GM21381 (cell line): ENCODE data around the gene BRINP1.

Experiments used
- ATAC-seq: cut with Tn5 transposase; IDR thresholded peaks from one replicate; pipeline ENCODE4 v1.9.1; 2021; ENCODE audit warnings: mild to moderate bottlenecking, moderate library complexity; ENCODE audit not compliant: unreplicated experiment

BRINP1 gene, protein sequence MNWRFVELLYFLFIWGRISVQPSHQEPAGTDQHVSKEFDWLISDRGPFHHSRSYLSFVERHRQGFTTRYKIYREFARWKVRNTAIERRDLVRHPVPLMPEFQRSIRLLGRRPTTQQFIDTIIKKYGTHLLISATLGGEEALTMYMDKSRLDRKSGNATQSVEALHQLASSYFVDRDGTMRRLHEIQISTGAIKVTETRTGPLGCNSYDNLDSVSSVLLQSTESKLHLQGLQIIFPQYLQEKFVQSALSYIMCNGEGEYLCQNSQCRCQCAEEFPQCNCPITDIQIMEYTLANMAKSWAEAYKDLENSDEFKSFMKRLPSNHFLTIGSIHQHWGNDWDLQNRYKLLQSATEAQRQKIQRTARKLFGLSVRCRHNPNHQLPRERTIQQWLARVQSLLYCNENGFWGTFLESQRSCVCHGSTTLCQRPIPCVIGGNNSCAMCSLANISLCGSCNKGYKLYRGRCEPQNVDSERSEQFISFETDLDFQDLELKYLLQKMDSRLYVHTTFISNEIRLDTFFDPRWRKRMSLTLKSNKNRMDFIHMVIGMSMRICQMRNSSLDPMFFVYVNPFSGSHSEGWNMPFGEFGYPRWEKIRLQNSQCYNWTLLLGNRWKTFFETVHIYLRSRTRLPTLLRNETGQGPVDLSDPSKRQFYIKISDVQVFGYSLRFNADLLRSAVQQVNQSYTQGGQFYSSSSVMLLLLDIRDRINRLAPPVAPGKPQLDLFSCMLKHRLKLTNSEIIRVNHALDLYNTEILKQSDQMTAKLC

DNA sequence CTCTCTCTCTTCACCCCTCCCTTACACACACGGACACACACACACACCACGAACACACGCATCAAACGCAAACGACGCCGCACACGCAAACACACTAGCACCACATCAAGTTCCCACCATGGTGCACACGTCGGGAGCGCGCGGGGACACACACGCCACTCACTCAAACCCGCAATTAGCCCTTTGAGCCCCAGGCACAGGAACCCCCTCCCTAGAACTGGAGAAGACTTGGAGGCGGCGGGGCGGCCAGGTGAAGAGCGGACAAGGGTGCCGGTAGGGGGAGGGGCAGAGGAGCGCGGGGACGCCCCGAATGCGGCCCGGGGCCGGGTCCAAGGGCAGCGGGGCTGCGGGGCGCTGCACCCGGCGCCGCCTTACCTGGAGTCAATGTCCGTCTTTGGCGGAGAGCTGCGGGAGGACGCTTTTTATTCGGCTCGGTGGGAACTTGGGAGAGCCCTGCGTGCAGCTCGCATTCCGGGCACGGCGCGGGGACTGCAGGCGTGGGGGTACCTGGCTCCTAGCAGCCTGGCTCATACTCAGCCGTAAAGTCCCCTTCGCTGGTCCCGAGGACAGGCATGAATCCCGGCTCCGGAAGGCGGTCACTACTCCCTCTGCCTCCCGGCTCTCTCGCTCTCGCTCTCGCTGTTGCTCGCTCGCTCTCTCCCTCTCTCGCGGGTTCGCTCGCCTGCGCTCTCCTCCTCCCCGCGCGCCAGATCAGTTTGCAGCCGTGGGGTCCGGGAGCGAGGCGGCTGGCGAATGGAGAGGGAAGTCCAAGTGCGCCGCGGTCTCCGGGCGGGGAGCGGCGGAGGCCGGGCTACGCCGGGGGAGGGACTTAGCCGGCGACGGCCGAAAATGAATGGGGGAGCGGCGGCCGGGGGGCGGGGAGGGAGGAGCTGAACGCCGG is at the start of gene BRINP1:
Gene BRINP1, minus strand, starts transcription at position 755 of the 901 bp plus-strand sequence. CDS start 56,080 bp downstream, outside the sequence.
- no peak for ATAC-seq

DNA sequence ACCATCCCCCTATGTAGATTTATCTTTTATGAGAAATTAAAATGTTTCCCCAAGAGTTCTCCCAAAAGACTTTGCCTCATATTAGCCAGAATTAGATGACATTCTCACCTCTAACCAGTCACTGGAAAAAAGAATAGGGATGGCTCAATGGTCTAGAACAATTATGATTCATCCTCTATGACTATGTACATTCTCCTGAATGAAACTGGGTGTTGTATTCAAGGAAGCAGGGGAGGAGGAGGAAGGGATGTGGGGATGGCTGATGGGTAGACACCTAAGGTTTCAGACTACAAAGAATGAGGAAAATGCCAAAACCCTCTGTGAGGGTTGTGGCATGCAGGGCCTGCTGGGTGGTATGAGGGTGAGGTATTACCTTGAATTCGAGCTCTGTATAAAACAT is 49.5 kb upstream of the BRINP1 start:
- ATAC-seq = no peak

- no peak for ATAC-seq
These were observed 47.6 kb upstream of the BRINP1 start for GRCh38 chr9:119416793-119417192.

GRCh38 chr9:119412399-119412798 is 43.2 kb upstream of the BRINP1 start:
- ATAC-seq = no peak

DNA sequence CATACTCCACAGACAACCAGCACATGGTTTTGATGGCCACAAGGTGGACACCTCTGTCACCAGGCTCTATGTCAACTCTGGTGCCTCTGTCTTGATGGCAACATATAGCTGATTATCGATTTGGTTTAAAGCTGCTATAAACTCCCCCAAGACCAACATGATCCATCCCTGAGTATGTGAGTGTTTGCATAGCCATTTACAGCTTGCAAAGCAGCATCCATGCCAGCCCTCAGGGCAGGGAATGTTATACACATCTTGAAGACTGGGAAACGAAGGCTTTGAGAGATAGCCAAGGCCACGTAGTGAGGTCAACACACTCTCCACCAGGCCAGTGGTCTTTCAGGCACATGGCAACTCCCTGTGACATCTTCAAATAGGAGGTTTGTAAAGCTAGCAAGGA is 40.3 kb upstream of the BRINP1 start:
- ATAC-seq = no peak

GRCh38 chr9:119400606-119401005 is 31.4 kb upstream of the BRINP1 start:
- ATAC-seq = no peak

- ATAC-seq = no peak
These were observed 29.1 kb upstream of the BRINP1 start for GRCh38 chr9:119398350-119398749.

DNA sequence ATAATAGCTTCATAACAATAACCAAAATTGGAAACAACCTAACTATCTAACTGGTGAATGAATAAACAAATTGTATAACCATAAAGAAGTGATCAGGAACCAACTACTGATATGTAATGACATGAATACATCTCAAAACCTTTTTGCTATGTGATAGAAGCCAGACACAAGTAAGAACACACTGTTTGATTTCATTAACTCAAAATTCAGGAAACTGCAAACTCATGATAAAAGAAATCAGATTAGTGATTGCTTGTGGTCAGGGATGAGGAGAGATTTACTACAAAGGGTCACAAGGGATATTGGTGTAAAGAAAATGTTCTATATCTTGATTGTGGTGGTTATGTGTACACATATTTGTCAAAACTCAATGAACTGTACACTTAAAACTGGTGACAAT is 22.6 kb upstream of the BRINP1 start:
- ATAC-seq = no peak

DNA sequence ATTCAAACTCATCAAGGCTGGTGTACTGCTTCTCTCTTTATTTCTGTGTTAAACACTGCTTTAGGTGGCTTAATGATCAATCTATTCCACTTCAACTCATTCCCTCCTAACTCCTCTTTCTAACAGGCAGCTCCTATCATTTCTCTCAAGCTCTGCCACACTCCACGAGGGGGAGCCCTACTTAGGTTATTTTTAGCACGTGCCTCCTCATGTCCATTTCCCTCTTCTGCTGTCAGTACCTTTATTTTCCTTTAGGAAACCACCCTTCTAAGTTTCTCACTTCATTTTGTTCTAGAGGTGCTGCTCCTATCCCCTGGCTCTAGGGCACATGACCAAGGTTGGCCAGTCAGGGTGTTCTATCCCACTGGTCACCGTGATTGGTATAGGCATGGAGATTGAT is 6.7 kb upstream of the BRINP1 start:
- ATAC-seq = no peak

- ATAC-seq = no peak
These were observed 3.7 kb upstream of the BRINP1 start for GRCh38 chr9:119372951-119373350.

DNA sequence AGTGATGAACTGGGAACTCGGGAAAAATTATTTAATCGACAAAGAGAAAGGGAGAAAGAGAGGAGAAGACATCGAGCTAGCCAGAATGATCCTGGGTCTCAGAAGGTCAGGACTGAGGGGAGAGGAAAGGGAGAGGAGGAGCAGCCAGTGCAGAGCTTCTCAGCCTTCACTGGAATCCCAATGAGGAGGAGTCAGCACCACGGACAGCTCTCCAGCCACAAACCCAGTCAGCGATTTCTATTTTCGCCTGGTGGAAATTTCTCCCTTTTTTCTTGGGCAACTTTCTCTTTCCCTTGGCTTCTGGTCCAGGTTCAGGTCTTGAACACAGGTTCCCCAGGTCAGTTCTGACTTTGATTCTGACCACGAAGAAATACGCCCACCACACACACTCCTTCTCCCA is 1.6 kb upstream of the BRINP1 start:
- ATAC-seq = no peak

- ATAC-seq = no peak
These were observed 588 bp upstream of the BRINP1 start for GRCh38 chr9:119369680-119370366.

- ATAC-seq = no peak
These were observed 1.1 kb downstream of the BRINP1 start for GRCh38 chr9:119368179-119368578.

- ATAC-seq = no peak
These were observed 1.6 kb downstream of the BRINP1 start for GRCh38 chr9:119367683-119368075.

- ATAC-seq = no peak
These were observed 2.1 kb downstream of the BRINP1 start for GRCh38 chr9:119366909-119367682.

- ATAC-seq = no peak
These were observed 3.8 kb downstream of the BRINP1 start for GRCh38 chr9:119365291-119366027.

GRCh38 chr9:119360237-119360636 is 9.0 kb downstream of the BRINP1 start:
- ATAC-seq = no peak

- ATAC-seq = no peak
These were observed 11.7 kb downstream of the BRINP1 start for GRCh38 chr9:119357336-119358096.
